CD4-positive, alpha-beta T cell treated with Interleukin-15 for 4 hours (primary cell): Measurements from ENCODE around the gene PSENEN.
A peak's percentile ranks its signal among the peaks of the same experiment; 100 is the strongest.

Experiments
- DNase-seq: peaks from one replicate; pipeline ENCODE4 v3.0.0-alpha.2; 2020; ENCODE audit warnings: low spot score

Gene PSENEN

GRCh38 chr19:35734273-35734672, 11.2 kb upstream of the PSENEN start:
- no peak for DNase-seq

- DNase-seq, result no peak
Measured at GRCh38 chr19:35734889-35735288, 10.6 kb upstream of the PSENEN start.

GRCh38 chr19:35736913-35737886, 8.3 kb upstream of the PSENEN start:
- no peak for DNase-seq

- DNase-seq, result no peak
Measured at GRCh38 chr19:35738021-35738886, 7.2 kb upstream of the PSENEN start.

GRCh38 chr19:35738887-35739229, 6.6 kb upstream of the PSENEN start:
- DNase-seq, result no peak

- DNase-seq, result no peak
Measured at GRCh38 chr19:35739275-35740107, 6.0 kb upstream of the PSENEN start.

GRCh38 chr19:35740108-35740422, 5.4 kb upstream of the PSENEN start:
- no peak for DNase-seq

GRCh38 chr19:35740423-35741202, 4.8 kb upstream of the PSENEN start:
- DNase-seq, result peak; percentile 93

GRCh38 chr19:35741203-35741515, 4.3 kb upstream of the PSENEN start:
- no peak for DNase-seq

GRCh38 chr19:35742121-35742724, 3.2 kb upstream of the PSENEN start, which contains the start of gene IGFLR1:
Gene IGFLR1 (minus strand): TSS chr19:35742452. CDS start chr19:35741180, 1,272 bp downstream.
- peak; percentile 69 for DNase-seq

- no peak for DNase-seq
Measured at GRCh38 chr19:35743640-35744429, 1.6 kb upstream of the PSENEN start.

- peak; percentile 95 for DNase-seq
Measured at GRCh38 chr19:35744430-35745327, 772 bp upstream of the PSENEN start.

- no peak for DNase-seq
Measured at GRCh38 chr19:35746087-35746462, 624 bp downstream of the PSENEN start.

GRCh38 chr19:35746531-35746930, 1.1 kb downstream of the PSENEN start:
- no peak for DNase-seq

- DNase-seq, result peak; percentile 99
Measured at GRCh38 chr19:35748106-35749020, 2.9 kb downstream of the PSENEN start, which contains the start of gene LIN37. Gene LIN37 (plus strand): TSS chr19:35748576. CDS start chr19:35748725, 149 bp downstream.

- DNase-seq, result no peak
Measured at GRCh38 chr19:35750167-35750566, 4.7 kb downstream of the PSENEN start.

GRCh38 chr19:35751839-35752745, 6.6 kb downstream of the PSENEN start:
- no peak for DNase-seq
